Endothelial cell (in vitro differentiated cells): ENCODE results near the gene MRPL21. TPM values are rescaled to one million over a fixed set of nuclear protein-coding genes. Genes with fewer than 3 reads are reported as not detected.

Source experiments
- DNase-seq: peaks from one replicate; pipeline ENCODE4 v3.0.0; 2021; ENCODE audit warnings: low spot score
- H3K27ac Mint-ChIP-seq: one replicate; pipeline ENCODE4 v1.8.0; 2021; ENCODE audit warnings: mixed read lengths, inconsistent platforms; ENCODE audit not compliant: unreplicated experiment
- H3K27me3 Mint-ChIP-seq: one replicate; pipeline ENCODE4 v1.8.0; 2021; ENCODE audit warnings: mild to moderate bottlenecking, moderate library complexity, mixed read lengths, inconsistent platforms; ENCODE audit not compliant: unreplicated experiment
- H3K36me3 Mint-ChIP-seq: one replicate; pipeline ENCODE4 v1.8.0; 2021; ENCODE audit warnings: mild to moderate bottlenecking, low read depth, mixed read lengths, inconsistent platforms; ENCODE audit not compliant: unreplicated experiment
- H3K4me1 Mint-ChIP-seq: one replicate; pipeline ENCODE4 v1.8.0; 2021; ENCODE audit warnings: mild to moderate bottlenecking, mixed read lengths, inconsistent platforms; ENCODE audit not compliant: unreplicated experiment
- H3K4me3 Mint-ChIP-seq: one replicate; pipeline ENCODE4 v1.8.0; 2021; ENCODE audit warnings: mild to moderate bottlenecking, mixed read lengths, inconsistent platforms; ENCODE audit not compliant: unreplicated experiment
- H3K9me3 Mint-ChIP-seq: one replicate; pipeline ENCODE4 v1.8.0; 2021; ENCODE audit warnings: mixed read lengths, inconsistent platforms; ENCODE audit not compliant: unreplicated experiment
- total RNA-seq: library from RNA; stranded (reverse); fragmentation: NEBNext Ultra II Directional; extraction: Animal tissue kit (Norgen Biotek cat#: 25700); gene quantifications from one replicate; pipeline ENCODE4 v1.2.1, GENCODE V29; 2021; ENCODE audit not compliant: unreplicated experiment
- TF ChIP-seq, protein P1 (sequence below): fragments of 200-600 bp; sonication (generic); IDR thresholded peaks from one replicate; pipeline ENCODE4 v1.5.0; 2021; ENCODE audit warnings: antibody characterized with exemption; ENCODE audit not compliant: unreplicated experiment

The MRPL21 gene
- total RNA-seq, 1 donor from 2014 or later = 54.4 TPM

GRCh38 chr11:68882391-68882790, 21.2 kb downstream of the MRPL21 start:
- no peak overlapping the region for H3K4me3 Mint-ChIP-seq
- H3K4me1 Mint-ChIP-seq = no peaks in the 10 kb centered on the region
- no peaks in the 10 kb centered on the region for H3K27me3 Mint-ChIP-seq
- no peak overlapping the region for H3K27ac Mint-ChIP-seq
- no peaks in the 10 kb centered on the region for H3K36me3 Mint-ChIP-seq
- DNase-seq = no peak
- TF ChIP-seq, protein P1, sequence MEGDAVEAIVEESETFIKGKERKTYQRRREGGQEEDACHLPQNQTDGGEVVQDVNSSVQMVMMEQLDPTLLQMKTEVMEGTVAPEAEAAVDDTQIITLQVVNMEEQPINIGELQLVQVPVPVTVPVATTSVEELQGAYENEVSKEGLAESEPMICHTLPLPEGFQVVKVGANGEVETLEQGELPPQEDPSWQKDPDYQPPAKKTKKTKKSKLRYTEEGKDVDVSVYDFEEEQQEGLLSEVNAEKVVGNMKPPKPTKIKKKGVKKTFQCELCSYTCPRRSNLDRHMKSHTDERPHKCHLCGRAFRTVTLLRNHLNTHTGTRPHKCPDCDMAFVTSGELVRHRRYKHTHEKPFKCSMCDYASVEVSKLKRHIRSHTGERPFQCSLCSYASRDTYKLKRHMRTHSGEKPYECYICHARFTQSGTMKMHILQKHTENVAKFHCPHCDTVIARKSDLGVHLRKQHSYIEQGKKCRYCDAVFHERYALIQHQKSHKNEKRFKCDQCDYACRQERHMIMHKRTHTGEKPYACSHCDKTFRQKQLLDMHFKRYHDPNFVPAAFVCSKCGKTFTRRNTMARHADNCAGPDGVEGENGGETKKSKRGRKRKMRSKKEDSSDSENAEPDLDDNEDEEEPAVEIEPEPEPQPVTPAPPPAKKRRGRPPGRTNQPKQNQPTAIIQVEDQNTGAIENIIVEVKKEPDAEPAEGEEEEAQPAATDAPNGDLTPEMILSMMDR = no peak
- H3K9me3 Mint-ChIP-seq = no peaks in the 10 kb centered on the region

GRCh38 chr11:68881320-68881719, 22.3 kb downstream of the MRPL21 start:
- Mint-ChIP-seq H3K27ac (no peak overlapping the region), H3K4me1 (no peaks in the 10 kb centered on the region), H3K4me3 (no peak overlapping the region), H3K36me3 (no peaks in the 10 kb centered on the region), H3K9me3 (no peaks in the 10 kb centered on the region), H3K27me3 (no peaks in the 10 kb centered on the region)
- no peak for DNase-seq
- TF ChIP-seq, protein P1 = no peak

DNA sequence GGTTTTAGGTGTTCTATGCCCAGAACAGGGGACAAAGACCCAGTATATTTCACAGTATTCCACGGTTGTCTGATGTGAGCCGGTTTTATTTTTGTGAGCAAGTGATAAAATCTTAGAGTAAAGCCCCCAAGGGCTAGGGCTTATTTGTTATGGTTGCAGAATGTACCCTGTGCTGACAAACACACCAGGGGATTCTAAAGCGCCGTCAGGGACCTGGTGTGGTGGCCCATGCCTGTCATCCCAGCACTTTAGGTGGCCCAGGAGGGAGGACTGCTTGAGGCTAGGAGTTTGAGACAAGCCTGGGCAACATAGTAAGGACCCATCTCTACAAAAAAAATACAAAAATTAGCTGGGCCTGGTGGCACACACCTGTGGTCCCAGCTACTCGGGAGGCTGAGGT, 22.8 kb downstream of the MRPL21 start:
- no peak overlapping the region for H3K4me3 Mint-ChIP-seq
- no peak overlapping the region for H3K27ac Mint-ChIP-seq
- no peaks in the 10 kb centered on the region for H3K4me1 Mint-ChIP-seq
- no peaks in the 10 kb centered on the region for H3K36me3 Mint-ChIP-seq
- no peaks in the 10 kb centered on the region for H3K9me3 Mint-ChIP-seq
- no peaks in the 10 kb centered on the region for H3K27me3 Mint-ChIP-seq
- no peak for DNase-seq
- TF ChIP-seq, protein P1 = no peak

DNA sequence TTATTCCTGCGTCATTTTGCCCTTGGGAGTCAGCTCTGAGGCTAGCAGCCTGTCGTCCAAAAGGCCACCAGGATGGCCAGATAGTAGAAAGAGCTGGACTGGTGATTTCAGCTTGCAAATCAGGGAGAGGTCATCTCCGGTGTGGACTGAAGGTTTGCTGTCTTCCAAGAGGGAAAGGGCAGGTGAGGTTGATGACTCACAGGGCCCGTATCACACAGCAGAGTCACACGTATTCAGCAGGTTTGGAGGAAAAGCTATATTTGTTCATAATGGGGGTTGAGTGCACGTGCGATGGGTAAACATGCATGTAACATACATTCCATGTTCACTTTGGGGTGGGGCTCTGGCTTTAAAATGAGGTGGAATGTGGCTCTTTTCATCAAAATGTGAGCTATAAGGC, 25.6 kb downstream of the MRPL21 start:
- Mint-ChIP-seq H3K4me3 (no peak overlapping the region), H3K9me3 (no peaks in the 10 kb centered on the region), H3K36me3 (no peaks in the 10 kb centered on the region), H3K27ac (no peak overlapping the region), H3K27me3 (no peaks in the 10 kb centered on the region), H3K4me1 (peaks cover 5% of the 10 kb centered on the region)
- TF ChIP-seq, protein P1 = no peak
- DNase-seq = no peak

DNA sequence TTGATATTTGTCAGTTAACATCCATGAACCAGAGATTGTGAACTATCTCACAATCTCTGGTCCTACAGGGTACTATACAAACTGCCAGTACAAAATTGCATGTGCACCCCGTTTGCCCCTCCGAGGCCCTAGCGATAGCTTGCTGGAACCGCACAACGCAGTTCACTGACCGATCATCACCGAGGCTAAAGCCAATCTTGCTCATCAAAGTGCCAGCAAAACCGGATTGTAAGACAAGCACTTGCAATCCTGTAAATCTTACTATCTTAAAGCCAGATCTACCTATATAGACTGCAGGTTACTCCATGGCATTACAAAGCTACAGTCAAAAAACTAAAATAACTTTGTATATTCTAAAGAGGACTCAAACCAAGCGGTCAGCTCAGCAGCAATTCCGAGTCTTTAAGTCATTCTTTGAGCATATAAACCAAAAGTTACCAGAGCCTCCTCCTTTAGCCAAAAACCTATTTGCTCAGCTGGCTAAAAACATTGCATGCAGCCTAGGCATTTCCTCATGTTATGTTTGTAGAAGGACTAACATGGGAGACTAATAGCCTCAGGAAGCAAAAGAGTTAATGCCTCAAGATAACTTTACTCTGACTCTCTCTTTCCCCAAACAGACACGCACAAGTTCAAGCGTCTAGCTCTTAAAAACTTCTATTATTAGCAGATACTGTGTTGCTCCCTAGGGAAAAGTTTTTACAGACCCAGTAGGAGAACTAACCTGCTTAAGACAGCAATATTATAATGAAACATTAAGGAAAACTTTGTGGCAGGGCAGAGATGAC, 31.2 kb downstream of the MRPL21 start:
- Mint-ChIP-seq H3K36me3 (no peaks in the 10 kb centered on the region), H3K27me3 (no peaks in the 10 kb centered on the region), H3K9me3 (no peaks in the 10 kb centered on the region), H3K4me3 (no peak overlapping the region), H3K4me1 (peaks cover 35% of the 10 kb centered on the region), H3K27ac (no peak overlapping the region)
- TF ChIP-seq, protein P1 = no peak
- DNase-seq = no peak
